Keratinocyte (primary cell): ENCODE measurements around the gene ACTN4. TPM values are rescaled to one million over a fixed set of nuclear protein-coding genes. Genes with fewer than 3 reads are reported as not detected.

Experiments
- DNase-seq: peaks from one replicate; pipeline ENCODE4 v3.0.0-alpha.2; 2011; ENCODE audit warnings: low read depth, missing footprints, low spot score
- FAIRE-seq: peaks from 2 replicates; lab custom pipeline; 2011; peaks lifted over from hg19 to GRCh38; lab: Jason Lieb, UNC
- H2AFZ ChIP-seq: 2 replicates; pipeline ENCODE4 v1.6.0; 2012; ENCODE audit warnings: low read length, control low read depth, inconsistent platforms; ENCODE audit not compliant: control insufficient read depth
- H3K27ac ChIP-seq: 2 replicates; pipeline ENCODE4 v1.5.1; 2011; ENCODE audit warnings: low read length; ENCODE audit not compliant: control insufficient read depth, insufficient read depth
- H3K27me3 ChIP-seq: 3 replicates; pipeline ENCODE4 v1.6.0; 2011; ENCODE audit warnings: low read length; ENCODE audit not compliant: control insufficient read depth, insufficient read depth; ENCODE audit errors: extremely low read depth
- H3K36me3 ChIP-seq, 2 experiments: 2 replicates in 1 of 2; 3 replicates in 1 of 2; pipeline ENCODE4 v1.5.1; 2011; ENCODE audit warnings: low read length in 2 of 2, mild to moderate bottlenecking in 1 of 2; ENCODE audit not compliant: control insufficient read depth in 2 of 2, insufficient read depth in 2 of 2; ENCODE audit errors: extremely low read depth in 1 of 2
- H3K4me1 ChIP-seq: 3 replicates; pipeline ENCODE4 v1.5.1; 2011; ENCODE audit warnings: low read length; ENCODE audit not compliant: control insufficient read depth, insufficient read depth; ENCODE audit errors: extremely low read depth
- H3K4me2 ChIP-seq: 3 replicates; pipeline ENCODE4 v1.6.0; 2011; ENCODE audit warnings: low read depth, low read length; ENCODE audit not compliant: control insufficient read depth, insufficient read depth; ENCODE audit errors: extremely low read depth
- H3K4me3 ChIP-seq, 3 experiments: fragments of 200-600 bp in 1 of 3; sonication (generic) in 1 of 3; 2 replicates in 2 of 3; 3 replicates in 1 of 3; pipeline ENCODE4 v1.5.1; 2011 to 2016; ENCODE audit warnings: low read length in 3 of 3, mild to moderate bottlenecking in 3 of 3, control low read depth in 2 of 3, inconsistent platforms in 1 of 3, low read depth in 1 of 3, mixed read lengths in 1 of 3, mixed run types in 1 of 3, moderate library complexity in 1 of 3; ENCODE audit not compliant: control insufficient read depth in 2 of 3, insufficient read depth in 2 of 3; ENCODE audit errors: extremely low read depth in 1 of 3
- H3K79me2 ChIP-seq: 2 replicates; pipeline ENCODE4 v1.6.0; 2012; ENCODE audit warnings: low read length; ENCODE audit not compliant: control insufficient read depth, insufficient read depth
- H3K9ac ChIP-seq: 3 replicates; pipeline ENCODE4 v1.6.0; 2011; ENCODE audit warnings: low read length; ENCODE audit not compliant: control insufficient read depth, insufficient read depth; ENCODE audit errors: extremely low read depth
- H3K9me1 ChIP-seq: 3 replicates; pipeline ENCODE4 v1.6.0; 2011; ENCODE audit warnings: low read length; ENCODE audit not compliant: control insufficient read depth, insufficient read depth; ENCODE audit errors: extremely low read depth
- H3K9me3 ChIP-seq: 2 replicates; pipeline ENCODE4 v1.5.1; 2012; ENCODE audit warnings: low read depth, low read length; ENCODE audit not compliant: control insufficient read depth
- H4K20me1 ChIP-seq: 3 replicates; pipeline ENCODE4 v1.6.0; 2011; ENCODE audit warnings: low read length; ENCODE audit not compliant: control insufficient read depth, insufficient read depth; ENCODE audit errors: extremely low read depth
- EZH2 ChIP-seq: IDR thresholded peaks from one replicate; pipeline ENCODE4 v1.6.1; 2012; ENCODE audit warnings: inconsistent platforms, mild to moderate bottlenecking, low read length, moderate library complexity
- dilution Hi-C: fragments of 300-500 bp; cut with MboI; formaldehyde crosslinking; loops from one replicate; pipeline ENCODE4 v1.7.0; 2020; ENCODE audit warnings: low sequenced_read_pairs; ENCODE audit not compliant: extremely low pct_ligation_motif_present
- polyA plus RNA-seq, 5 experiments: library from polyadenylated mRNA; depleted of rRNA in 3 of 5; stranded (reverse) in 3 of 5; stranded (forward) in 1 of 5; unstranded in 1 of 5; fragments of >200 nt; gene quantifications; 1 replicate in 1 of 5; 2 replicates in 3 of 5; 3 replicates in 1 of 5; pipeline versions ENCODE4 v1.2.1 to v1.2.3, GENCODE V29; 2011 to 2012; ENCODE audit warnings: missing spikeins in 2 of 5, low read depth in 1 of 5, low replicate concordance in 1 of 5
- TF ChIP-seq, protein P1 (sequence below), 3 experiments: IDR thresholded peaks in 1 of 3; conservative IDR thresholded peaks in 1 of 3; optimal IDR thresholded peaks in 1 of 3; 2 replicates in 2 of 3; 3 replicates in 1 of 3; pipeline versions ENCODE3 to v1.5.1; 2011; ENCODE audit warnings: low read length in 3 of 3, mild to moderate bottlenecking in 3 of 3, moderate library complexity in 2 of 3, control low read depth in 1 of 3, inconsistent platforms in 1 of 3; ENCODE audit not compliant: insufficient read depth in 2 of 3; ENCODE audit errors: extremely low read depth in 1 of 3

Gene ACTN4
- polyA plus RNA-seq, 1 donor (not counting 4 experiments of a cell fraction or from before 2014, with no cell fraction given) = 463 TPM

DNA sequence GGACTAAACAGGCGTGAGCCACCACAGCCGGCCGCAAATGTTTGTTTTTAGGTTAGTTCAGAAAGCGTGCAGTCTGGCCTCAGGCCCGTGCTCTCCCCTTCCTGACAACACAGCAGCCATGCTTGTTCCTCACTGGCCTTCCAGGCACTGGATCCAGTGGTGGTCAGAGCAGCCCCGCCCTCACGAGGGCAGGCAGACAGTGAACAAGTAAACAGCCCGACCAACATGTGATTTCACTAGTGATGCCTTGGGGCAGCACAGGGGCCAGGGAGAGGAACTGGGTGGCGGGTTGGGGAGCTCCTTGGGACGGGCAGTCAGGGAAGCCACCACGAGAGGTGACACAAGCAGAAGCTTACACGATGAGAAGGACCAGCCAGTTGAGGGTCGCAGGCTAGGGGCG is 56.1 kb downstream of the ACTN4 start:
- Histone ChIP-seq H2AFZ (no peak overlapping the region), H3K9me1 (no peaks in the 10 kb centered on the region), H3K4me1 (peaks cover 9% of the 10 kb centered on the region), H3K27me3 (no peaks in the 10 kb centered on the region), H3K27ac (no peak overlapping the region), H3K36me3 (peaks cover 72 to 86% of the 10 kb centered on the region in 2 experiments), H3K79me2 (peaks cover 94% of the 10 kb centered on the region), H3K4me3 (no peak overlapping the region), H3K9ac (no peak overlapping the region), H3K4me2 (no peak overlapping the region), H4K20me1 (peaks cover 6% of the 10 kb centered on the region), H3K9me3 (no peaks in the 10 kb centered on the region)
- DNase-seq = no peak
- dilution Hi-C loops = no loop called here
- FAIRE-seq = no peak
- TF ChIP-seq EZH2 = no peak
- TF ChIP-seq, protein P1, sequence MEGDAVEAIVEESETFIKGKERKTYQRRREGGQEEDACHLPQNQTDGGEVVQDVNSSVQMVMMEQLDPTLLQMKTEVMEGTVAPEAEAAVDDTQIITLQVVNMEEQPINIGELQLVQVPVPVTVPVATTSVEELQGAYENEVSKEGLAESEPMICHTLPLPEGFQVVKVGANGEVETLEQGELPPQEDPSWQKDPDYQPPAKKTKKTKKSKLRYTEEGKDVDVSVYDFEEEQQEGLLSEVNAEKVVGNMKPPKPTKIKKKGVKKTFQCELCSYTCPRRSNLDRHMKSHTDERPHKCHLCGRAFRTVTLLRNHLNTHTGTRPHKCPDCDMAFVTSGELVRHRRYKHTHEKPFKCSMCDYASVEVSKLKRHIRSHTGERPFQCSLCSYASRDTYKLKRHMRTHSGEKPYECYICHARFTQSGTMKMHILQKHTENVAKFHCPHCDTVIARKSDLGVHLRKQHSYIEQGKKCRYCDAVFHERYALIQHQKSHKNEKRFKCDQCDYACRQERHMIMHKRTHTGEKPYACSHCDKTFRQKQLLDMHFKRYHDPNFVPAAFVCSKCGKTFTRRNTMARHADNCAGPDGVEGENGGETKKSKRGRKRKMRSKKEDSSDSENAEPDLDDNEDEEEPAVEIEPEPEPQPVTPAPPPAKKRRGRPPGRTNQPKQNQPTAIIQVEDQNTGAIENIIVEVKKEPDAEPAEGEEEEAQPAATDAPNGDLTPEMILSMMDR (optimal IDR thresholded peaks at IDR 0.05 in 1 of 3, IDR thresholded peaks at IDR 0.05 in 1 of 3, conservative IDR thresholded peaks at IDR 0.05 in 1 of 3; ENCODE audit: extremely low read depth in 1 of 3, insufficient read depth in 2 of 3, low read length in 3 of 3) = no peak

DNA sequence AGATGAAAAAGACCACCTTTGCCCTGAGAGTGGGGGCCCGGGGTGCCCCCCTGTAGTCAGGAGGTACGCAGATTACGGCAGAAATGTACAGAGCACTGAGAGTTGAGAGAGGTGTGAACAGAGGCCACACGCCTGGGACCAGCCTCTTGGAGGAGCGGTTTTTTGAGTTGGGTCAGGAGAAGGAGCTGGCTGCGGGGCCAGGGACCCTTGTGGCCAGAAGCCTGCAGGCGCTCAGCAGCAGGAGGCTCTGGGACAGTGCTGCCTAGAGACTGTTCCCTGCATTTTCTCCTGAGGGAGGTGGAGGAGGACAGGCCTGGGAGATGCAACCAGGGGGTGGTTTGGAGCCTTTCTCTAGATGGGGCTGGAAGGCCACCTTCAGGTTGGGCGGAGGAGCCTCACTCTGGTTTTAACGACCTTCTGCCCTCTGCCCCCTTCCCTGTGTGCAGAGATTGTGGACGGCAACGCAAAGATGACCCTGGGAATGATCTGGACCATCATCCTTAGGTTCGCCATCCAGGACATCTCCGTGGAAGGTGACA is 57.1 kb downstream of the ACTN4 start:
- Histone ChIP-seq H3K4me3 (no peak overlapping the region), H3K36me3 (peaks cover 82 to 91% of the 10 kb centered on the region in 2 experiments), H3K27me3 (no peaks in the 10 kb centered on the region), H3K9me3 (no peaks in the 10 kb centered on the region), H3K9me1 (no peaks in the 10 kb centered on the region), H3K9ac (no peak overlapping the region), H3K4me1 (peaks cover 6% of the 10 kb centered on the region), H3K27ac (no peak overlapping the region), H4K20me1 (peaks cover 6% of the 10 kb centered on the region), H3K79me2 (peaks cover 87% of the 10 kb centered on the region), H2AFZ (no peak overlapping the region), H3K4me2 (no peak overlapping the region)
- DNase-seq (no peak), FAIRE-seq (no peak)
- dilution Hi-C loops = no loop called here
- TF ChIP-seq EZH2 = no peak
- TF ChIP-seq, protein P1 (optimal IDR thresholded peaks at IDR 0.05 in 1 of 3, IDR thresholded peaks at IDR 0.05 in 1 of 3, conservative IDR thresholded peaks at IDR 0.05 in 1 of 3; ENCODE audit: extremely low read depth in 1 of 3, insufficient read depth in 2 of 3, low read length in 3 of 3) = no peak
